Measurements from ENCODE around the gene IFT80.
A peak's percentile ranks its signal among the peaks of the same experiment; 100 is the strongest.

IFT80 gene

DNA sequence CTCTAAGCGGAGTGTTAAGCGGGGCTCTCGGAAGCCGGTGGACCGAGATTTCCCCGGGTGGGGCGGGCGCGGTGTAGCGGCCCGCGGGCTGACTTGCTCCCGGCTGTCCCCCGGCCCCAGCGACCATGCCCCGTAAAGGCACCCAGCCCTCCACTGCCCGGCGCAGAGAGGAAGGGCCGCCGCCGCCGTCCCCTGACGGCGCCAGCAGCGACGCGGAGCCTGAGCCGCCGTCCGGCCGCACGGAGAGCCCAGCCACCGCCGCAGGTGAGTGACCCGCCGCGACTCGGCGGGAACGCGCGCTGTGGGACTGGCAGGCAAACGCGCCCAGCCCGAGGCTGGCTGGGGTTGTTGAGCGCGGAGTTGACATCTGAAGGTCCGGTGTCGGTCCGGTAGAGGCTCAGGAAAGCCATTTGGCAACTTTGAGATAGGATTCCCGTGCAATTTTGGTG is 1.7 kb upstream of the IFT80 start:
- no peak for DNase-seq (ENCODE audit: low spot score)

DNA sequence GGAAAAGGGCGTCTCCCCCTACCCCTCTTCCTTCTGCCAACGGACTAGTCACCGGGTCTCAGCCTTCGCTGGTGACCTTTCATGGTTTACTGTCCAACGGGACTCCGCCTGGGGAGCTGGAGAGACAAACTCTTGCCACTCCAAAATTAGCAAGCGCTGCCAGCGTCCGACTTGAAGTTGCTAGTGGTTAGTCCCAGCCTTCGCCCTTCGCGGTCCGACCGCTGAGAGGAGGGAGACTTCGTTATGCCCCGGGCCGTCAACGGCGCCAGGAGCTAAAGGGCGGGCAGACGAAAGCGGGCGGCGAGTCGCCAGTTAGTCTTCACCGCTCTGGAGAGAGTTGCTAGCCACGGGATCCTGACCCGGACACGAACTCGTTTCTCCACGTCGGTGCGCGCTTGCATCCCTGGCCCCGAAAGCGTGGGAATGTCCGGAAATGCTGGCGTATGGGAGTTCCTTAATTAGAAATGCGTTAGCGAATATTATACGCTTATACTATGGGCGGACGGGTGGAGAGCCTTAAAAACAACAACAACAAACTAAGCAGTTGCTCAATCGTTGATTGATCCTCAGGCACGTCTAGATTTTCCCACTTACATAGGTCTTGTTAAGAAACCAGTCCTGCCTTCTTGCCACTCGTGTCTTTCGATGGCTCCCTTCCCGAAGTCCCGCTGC is 1.1 kb upstream of the IFT80 start:
- DNase-seq (ENCODE audit: low spot score), result peak; percentile 16

DNA sequence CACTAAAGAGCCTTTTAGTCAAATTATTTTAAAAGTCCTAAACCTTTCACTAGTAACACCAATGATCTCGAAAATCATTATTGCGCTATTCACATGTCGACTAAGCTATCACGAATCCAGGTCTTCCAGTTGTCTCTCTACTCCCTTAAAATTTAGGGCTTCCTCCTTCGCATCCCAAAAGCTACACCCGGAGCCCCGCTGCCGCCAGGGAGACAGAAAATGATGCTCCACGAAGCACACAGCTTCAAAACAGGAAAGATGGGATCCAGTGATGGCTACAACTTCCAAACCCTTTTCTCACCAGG is 253 bp downstream of the IFT80 start:
- DNase-seq (ENCODE audit: low spot score), result no peak

DNA sequence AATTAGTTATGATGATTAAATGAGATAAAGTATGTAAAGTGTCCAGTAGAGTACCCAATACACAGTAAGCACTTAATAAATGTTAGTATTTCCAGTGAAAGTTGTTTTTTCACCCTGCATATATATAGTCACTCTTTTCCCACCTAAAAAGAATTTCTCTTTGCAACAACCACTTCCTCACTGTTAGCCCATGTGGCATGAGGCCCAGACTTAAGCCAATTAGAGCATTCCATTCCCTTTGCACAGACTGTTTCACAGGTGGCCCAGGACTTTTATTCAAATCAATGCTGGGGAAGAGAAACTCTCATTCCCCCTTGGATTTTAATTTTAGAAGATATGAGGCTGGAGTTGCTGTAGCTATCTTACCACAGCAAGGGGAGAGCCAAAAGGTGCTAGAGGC is 3.7 kb downstream of the IFT80 start:
- DNase-seq (ENCODE audit: low spot score), result no peak

DNA sequence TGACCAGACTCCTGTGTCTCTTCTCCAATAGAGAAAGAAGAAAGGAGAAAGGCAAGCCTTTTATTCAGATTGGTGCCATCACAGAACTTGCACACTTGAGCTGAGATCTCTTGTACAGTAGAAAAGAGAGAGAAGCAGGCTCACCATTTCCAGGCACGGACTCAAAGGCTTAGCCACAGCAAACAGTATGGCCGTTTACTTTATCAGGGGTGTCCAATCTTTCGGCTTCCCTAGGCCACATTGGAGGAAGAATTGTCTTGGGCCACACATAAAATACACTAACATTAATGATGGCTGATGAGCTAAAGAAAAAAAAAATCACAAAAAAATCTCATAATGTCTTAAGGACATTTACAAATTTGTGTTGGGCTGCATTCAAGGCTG is 5.0 kb downstream of the IFT80 start:
- DNase-seq (ENCODE audit: low spot score), result no peak

DNA sequence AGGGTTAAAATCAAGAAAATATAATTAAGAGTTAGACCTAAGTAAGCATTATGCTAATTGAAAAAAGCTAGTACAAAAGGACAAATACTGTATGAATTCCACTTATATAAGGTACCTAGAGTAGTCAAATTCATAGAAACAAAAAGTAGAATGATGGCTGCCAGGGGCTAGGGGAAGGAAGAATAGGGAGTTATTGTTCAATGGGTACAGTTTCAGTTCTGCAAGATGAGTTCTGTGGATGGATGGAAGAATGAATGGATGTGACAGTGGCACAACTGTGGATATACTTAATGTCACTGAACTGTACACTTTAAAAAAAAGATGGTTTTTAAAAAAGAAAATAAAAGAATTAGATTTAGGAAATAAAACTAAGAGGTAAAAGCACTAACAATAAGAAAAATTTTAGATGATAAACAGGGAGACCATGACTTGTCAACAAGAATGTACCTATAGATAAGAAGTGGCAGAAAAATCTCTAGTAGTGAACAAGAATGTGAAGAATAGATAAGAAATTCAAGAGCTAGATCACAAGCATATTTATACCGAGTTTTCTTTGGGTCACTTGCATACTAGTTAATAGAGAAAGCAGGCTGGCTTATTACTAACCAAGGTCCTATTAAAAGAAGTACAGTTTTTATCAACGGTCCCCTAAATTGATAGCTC is 5.5 kb downstream of the IFT80 start:
- no peak for DNase-seq (ENCODE audit: low spot score)

DNA sequence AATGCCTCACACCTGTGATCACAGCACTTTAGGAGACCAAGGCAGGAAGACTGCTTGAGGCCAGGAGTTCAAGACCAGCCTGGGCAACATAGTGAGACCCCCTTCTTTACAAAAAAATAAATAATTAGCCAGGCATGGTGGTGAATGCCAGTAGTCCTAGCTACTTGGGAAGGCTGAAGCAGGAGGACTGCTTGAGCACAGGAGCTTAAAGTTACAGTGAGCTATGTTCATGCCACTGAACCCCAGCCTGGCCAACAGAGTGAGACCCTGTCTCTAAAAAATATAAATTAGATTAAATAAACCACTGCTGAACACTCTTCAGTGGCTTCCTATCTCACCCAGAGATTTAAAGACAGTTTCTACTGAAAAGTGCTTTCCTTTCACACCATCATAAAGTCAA is 6.2 kb downstream of the IFT80 start:
- DNase-seq (ENCODE audit: low spot score), result no peak

DNA sequence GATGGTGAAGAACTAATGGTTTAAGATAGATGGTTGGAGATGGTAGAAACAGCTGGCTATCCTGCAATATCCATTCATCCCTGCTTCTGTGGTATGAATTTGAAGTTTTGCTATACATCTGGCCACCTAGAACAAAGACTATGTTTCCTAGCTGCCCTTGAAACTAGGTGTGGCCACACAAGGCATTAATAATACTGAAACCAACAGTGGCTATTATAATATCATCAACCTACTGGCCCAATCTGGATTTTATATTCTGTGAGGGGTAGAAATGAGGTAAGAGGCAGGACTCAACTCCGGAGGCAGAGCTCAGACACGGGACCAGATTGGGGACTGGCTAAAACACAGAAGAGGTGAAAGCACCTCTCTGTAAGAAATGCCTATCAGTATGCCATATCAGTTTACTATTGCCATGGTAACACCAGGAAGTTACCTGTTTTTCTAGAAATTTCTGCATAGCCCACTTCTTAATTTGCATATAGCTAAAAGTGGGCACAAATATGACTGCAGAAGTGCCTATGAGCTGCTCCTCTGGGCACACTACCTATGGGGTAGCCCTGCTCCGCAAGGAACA is 8.4 kb downstream of the IFT80 start:
- no peak for DNase-seq (ENCODE audit: low spot score)

DNA sequence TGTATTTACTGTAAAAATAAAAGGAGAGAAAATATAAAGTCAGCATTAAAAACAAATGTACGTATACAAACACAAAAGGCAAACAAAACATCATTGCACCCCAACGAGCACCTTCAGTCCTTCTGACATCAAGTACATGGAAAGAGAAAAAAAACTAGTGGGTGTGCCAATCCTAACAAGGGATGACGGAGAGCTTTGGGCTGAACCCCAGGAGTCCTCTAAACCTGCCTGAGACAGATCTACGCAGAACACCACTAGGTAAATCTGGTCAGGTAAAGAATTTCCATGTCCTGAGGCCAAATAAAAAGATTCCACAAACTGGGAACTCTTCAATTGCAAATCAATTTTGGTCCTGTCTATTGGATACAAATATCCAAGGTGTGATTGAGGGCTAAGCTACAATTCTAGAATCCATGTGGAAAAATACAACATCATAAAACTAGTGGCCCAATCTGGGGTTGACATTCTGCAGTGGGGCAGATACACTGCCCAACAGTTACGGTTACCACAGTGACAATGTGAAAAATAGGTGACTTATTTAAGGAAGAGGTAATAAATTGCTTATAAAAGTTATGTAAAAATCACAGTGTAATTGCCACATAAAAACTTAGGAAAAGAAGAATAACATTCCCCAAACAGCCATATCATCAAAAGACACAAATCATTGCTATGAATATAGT is 14.2 kb downstream of the IFT80 start:
- no peak for DNase-seq (ENCODE audit: low spot score)

DNA sequence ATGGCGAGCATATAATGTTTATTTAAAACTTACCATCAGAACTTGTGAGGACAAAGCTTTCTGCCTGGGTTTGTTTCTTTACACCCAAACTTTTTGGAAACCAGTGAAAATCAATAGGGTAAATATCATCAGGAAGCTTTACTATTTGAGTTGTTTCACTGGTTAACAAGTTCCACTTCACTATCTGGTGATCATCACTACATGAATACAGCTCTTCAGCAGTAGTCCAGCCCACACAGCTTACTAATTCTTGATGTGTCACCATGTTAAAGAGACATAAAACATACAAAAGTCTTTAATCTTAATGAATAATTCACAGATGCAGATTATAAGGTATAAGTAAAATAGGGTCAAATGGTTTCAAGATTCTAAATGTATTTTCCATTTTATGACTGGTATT is 17.6 kb downstream of the IFT80 start:
- DNase-seq (ENCODE audit: low spot score), result no peak

DNA sequence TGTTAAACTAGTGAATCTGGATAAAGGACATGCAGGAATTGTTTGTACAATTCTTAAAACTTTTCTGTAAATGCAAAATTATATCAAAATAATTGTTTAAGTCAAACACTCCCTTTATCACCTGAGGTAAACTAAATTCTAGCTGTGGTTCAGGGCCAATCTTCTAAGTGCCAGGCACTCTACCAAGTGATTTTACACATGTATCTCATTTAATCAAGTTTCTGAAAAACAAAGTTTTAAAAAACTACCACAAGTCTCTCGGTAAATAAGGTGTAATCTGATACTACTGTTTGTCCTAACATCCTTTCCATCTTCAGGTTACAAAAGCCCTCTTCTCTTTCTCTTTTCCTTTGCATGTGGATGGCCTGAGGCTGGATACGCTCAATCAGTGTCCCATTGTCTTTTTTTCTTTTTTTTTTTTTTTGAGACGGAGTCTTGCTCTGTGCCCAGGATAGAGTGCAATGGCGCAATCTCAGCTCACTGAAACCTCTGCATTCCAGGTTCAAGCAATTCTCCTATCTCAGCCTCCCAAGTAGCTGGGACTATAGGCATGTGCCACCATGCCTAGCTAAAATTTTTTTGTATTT is 19.3 kb downstream of the IFT80 start:
- DNase-seq (ENCODE audit: low spot score), result no peak

DNA sequence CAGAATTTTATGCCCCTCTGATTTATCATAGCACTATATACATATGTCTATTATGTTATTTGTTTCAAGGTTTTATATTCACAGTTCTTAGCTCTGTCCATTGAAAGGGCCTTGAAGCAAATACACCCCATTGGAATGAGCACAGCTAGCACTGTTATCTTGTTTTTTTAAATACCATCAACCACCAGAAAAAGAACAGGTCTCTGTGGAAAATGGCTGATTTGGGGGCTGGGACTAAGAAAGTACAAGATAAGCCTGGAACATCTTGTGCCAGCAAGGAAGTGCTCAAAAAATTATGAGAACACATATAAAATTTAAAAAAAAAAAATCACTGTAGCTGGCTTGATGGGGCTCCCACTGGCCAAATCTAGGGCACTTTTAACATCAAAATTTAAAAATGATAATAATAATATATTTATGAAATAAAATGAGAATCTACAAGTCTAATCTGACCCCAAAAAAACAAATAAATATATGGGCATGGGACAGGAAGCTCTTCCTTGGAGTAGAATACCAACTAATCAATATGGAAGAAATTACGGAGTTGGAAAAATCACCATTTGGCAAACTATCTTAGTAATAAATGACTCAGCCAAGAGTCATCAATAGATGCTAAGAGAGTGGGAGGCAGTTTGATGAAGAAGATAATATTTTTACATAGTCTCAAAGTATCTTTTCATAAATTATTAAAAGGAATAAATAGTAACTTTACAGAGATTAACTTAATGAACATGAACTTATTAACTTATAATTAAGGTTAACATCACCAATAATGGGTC is 20.5 kb downstream of the IFT80 start:
- no peak for DNase-seq (ENCODE audit: low spot score)

DNA sequence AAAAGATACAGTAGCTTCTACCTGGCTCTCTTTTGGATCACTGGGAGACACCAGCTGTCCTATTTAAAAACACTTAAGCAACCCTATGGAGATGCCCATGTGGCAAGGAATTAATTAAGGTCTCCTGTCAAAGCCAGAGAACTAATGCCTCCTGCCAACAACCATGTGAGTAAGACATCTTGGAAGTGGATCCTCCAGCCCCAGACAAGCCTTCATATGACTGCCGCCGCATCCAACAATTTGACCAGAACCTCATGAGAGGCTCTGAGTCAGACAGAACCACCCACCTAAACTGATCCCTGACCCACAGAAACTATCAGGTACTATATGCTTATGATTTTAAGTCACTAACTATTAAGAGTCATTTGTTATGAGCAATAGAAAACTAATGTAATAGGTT is 22.3 kb downstream of the IFT80 start:
- no peak for DNase-seq (ENCODE audit: low spot score)

DNA sequence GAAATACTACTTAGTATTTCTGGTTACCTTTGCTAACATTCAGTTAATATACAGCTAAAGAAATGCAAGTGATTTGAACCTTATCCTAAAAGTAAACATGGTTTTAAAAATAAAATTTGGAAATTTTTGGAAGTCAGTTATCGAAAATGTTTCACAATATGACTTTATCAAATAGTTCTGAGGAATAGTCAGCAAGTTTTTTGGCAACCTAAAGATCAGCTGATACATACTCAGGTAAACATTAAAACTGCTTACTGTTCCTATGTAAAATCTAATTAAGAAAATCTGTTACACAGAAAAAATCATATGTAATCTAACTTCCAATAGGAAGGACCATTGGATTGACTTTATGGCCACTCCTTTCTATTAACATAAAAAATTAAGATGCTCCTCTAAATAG is 24.1 kb downstream of the IFT80 start:
- DNase-seq (ENCODE audit: low spot score), result no peak

DNA sequence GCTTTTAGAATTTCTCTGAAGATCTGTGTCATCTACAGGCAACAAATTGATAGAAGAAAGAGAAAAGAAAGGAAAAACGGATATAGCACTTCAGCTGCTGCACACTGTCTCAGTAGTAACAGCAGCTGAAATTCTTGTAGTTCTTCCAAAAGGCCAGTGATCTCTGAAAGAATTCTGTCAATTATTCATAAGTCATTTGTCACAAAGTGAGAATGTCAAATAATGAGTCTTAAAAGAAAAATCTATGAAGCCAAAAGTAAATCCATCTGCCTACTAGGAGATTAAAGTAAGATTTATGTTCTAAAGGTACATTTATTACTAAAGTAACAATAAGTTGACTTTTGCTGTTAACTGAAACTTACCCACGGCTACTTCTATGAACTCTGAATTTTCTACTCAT is 24.6 kb downstream of the IFT80 start:
- DNase-seq (ENCODE audit: low spot score), result no peak

DNA sequence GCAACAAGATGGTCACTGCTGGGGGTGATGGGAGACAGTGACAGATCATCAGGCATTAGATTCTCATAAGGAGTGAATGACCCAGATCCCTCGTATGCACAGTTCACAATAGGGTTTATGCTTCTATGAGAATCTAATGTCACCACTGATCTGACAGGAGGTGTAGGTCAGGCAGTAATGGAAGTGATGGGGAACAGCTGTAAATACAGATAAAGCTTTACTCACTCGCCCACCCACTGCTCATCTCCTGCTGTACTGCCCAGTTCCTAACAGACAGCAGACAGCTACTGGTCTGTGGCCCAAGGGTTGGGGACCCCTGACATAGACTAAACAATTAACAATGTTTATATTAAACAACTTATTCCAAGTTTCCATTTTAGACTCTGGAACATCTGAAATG is 25.4 kb downstream of the IFT80 start:
- DNase-seq (ENCODE audit: low spot score), result no peak

DNA sequence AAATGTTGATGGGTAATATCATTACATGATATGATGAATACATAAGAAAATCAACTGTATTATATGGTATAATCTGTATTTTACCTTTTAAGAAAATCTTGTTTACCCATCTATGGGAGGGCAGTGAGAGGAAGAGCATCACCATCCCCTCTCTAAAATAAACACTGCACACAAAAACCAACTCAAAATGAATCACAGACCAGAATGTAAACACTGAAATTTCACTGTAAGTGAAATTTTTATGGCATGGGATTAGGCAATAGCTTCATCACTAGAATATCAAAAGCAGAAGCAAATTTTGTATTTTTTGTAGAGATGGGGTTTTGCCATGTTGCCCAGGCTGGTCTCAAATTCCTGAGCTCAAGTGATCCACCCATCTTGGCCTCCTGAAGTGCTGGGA is 26.2 kb downstream of the IFT80 start:
- DNase-seq (ENCODE audit: low spot score), result no peak

DNA sequence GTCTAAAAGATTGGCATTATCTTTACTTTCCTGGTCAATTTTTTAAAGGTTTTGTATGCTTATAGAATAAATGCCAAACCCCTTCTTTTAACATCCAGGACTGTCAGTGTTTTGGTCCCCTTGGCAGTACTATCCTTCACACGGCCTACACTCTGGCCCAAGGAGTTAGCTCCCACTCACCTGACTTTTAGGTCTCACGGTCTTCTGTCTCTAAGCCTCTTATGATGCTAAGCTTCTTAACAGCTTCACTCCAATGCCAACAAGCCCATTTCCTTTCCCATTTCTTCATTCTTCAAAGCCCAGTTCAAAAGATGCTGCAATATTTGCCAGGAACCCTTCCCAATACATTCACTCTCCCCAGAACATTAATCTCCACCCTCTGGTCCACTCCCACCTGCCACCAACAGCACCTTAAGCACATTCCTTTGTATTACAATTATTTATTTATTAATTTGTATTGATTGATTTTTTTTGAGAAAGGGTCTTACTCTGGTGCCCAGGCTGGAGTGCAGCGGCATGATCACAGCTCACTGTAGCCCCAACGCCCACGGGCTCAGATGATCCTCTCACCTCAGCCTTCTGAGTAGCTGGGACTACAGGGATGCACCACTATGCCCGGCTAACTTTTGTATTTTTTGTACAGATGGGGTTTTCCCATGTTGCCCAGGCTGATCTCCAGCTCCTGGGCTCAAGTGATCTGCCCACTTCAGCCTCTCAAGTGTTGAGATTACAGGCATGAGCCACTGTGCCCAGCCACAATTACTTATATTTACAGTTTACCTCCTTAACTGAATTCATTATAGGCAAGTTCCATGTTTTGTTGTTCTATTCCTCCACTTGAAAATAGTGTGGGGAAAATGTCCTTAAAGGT is 27.8 kb downstream of the IFT80 start:
- no peak for DNase-seq (ENCODE audit: low spot score)

DNA sequence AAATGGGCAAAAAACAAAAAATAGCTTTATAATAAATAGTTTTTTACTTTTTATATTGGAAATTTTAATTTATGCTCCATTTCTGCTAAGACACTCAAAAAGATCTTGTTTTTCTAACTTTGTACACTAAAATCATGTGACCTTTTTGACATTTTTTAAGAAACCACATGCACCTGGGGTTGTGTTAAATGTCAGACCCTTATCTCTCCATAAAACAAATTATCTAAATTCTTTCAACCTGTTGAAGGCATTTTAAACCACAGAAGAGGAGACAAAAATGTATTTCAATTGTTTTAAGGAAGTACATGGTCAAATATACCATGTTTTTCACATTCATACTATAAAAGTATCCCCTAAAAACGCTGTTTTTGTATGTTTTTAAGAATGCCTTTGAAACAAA is 29.2 kb downstream of the IFT80 start:
- peak; percentile 7 for DNase-seq (ENCODE audit: low spot score)

DNA sequence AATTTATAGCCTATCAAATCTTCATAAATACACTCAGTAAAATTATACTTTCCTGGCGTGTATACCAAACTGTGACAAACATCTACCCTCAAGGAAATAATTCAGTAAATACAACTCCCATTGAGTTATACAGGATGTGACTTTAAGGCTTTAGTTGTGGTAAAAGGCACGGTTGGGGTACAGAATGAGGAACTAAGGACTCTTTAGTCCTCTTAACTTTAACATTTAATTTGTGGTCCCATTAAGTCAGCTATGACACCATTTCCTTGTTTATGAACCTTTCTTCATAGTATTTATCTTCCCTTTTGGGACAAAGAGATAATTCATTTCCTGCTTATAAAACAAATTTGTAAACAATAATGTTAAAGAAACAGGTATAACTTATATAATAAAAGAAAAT is 30.2 kb downstream of the IFT80 start:
- peak; percentile 18 for DNase-seq (ENCODE audit: low spot score)

DNA sequence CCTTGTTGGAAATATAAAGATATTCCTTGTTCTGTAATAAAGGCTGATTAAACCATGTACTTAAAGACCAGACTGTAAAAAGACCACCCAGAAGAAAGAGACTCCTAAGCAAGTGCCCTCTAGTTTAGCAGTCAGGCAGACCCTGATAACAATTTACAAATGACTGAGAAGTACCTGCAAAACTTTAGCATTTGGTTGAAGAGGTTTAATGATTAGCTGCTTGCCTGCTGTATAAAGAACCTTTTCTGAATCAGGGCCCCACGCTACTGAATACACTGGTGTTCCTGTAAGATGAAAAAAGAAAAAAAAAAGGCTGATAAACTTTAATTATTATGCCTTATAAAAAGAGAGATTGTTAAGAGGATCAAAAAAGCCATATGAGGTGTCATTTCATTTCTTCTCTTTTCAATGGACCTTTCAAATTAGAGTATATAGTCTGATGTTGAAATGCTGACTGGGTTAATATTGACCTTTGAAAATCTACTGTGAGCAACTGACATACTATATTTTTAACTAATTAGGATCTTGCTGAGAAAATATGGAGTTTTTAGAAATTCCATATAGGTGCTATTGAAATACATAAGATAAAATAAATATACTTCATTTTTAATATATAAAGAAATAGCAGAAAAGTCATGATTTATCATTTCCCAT is 33.0 kb downstream of the IFT80 start:
- DNase-seq (ENCODE audit: low spot score), result no peak

Data from CD4-positive, alpha-beta T cell treated with Interleukin-2 at 100 ng/mL for 4 hours (primary cell).